GM21381 (cell line): Measurements from ENCODE around the gene MAP3K13.
"Not testable (repeated sequence)": the region's sequence is repeated elsewhere in the genome, so short reads cannot be mapped to it uniquely, and the experiment has no call there.

Experiments used
- ATAC-seq: cut with Tn5 transposase; IDR thresholded peaks from one replicate; pipeline ENCODE4 v1.9.1; 2021; ENCODE audit warnings: mild to moderate bottlenecking, moderate library complexity; ENCODE audit not compliant: unreplicated experiment

The MAP3K13 gene

GRCh38 chr3:185442031-185442430, 79.1 kb downstream of the MAP3K13 start:
- ATAC-seq: no peak

GRCh38 chr3:185444329-185444728, 81.4 kb downstream of the MAP3K13 start:
- ATAC-seq: no peak

DNA sequence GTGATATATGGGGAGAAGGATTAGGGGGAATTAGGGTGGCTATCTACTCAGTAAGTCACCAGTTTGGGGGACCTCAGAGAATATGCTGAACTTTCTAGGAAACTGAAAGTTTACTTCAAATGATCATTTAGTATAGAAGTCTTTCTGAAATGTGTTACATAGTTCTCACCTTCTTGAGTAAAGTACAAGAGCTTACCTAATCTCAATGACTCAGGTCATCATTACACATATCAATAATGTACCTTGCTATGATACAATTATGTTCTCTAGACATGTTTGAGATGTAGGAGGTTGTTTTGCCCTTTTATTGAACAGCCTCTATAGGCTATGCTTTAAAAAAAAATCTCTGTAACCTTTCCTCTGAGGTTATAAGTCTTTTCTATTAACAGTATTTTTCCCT, 85.2 kb downstream of the MAP3K13 start:
- no peak for ATAC-seq

- not testable (repeated sequence) for ATAC-seq
These were observed 88.5 kb downstream of the MAP3K13 start for GRCh38 chr3:185451432-185451831.

DNA sequence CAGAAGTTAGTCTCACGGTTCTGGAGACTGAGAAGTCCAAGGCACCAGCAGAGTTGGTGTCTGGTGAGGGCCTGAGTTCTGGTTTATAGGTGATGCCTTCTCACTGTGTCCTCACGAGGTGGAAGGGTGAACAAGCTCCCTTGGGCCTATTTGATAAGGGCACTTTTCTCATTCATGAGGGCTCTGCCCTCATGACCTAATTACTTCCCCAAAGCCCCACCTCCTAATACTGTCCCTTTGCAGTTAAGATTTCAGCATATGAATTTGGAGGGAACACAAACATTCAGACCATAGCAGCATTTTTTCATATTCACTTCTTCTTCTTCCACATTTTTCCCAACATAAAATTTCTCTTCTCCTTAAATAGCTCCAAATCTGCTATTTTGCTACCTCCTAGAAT, 94.4 kb downstream of the MAP3K13 start:
- no peak for ATAC-seq

DNA sequence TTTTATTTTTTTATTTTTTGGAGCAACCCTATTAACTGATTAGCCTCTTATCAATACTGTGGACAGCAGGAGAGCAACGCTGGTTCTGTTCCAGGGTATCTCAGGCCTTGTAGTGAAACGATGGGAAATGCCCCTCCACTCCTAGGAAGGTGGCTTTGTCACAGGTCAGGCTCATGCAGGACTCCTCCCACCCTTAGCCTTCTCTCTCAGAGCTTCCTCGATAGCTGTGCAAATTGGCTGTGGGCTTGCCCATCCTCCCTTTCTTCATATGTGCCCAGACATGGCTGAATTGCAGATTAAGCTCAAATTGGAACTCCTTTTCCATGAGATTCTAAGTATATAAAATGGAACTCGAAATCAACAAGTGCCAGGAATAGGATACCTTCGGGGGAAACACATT, 97.4 kb downstream of the MAP3K13 start:
- ATAC-seq: no peak

DNA sequence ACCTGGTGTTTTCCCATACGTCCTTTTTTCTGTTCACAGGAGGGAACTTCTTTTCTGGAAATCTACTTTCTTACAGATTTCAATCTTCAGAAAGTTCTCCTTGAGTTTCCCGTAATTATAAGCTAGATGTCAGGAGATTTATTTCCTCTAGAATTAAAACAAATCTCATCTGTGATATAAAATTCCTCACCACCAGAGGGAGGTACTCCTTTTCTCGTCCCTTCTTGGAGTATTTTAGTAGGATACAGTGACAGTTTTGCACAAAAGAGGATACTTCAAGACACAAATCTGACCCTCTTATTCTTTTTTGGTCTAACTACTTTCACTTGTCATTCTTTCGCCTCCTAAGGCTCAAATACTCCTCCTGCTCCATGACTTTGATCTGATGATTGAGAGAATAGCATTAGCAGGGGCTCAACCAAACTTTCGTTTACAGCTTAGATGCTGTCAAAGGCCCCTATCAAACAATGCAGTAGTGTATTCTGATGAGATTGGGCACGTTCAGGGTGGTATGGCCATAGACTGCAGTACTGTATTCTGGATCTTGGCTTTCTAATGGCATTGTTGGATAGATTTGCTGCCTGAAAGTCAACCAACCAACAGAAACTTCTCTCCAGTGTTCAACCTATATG, 97.9 kb downstream of the MAP3K13 start:
- no peak for ATAC-seq

DNA sequence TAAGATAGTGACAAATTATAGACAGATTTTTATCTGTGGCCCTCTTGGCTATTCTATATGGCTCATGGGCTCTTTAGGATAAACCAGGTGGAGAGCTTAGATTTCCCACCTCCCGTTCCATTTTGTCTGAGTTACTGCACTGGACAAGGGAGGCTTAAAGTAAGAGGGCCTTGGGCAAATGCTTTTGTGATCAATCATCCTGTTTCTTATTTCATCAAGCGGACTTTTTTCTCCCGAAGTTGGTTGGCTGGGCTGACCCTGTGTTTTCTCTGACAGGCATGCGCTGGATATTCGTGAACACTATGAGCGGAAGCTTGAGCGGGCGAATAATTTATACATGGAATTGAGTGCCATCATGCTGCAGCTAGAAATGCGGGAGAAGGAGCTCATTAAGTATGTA, 102.5 kb downstream of the MAP3K13 start:
- ATAC-seq: no peak

GRCh38 chr3:185466123-185466522, 103.2 kb downstream of the MAP3K13 start:
- ATAC-seq: not testable (repeated sequence)

- ATAC-seq: no peak
These were observed 106.6 kb downstream of the MAP3K13 start for GRCh38 chr3:185469542-185469941.

- no peak for ATAC-seq
These were observed 107.4 kb downstream of the MAP3K13 start for GRCh38 chr3:185470323-185470722.

GRCh38 chr3:185473290-185473815, 110.4 kb downstream of the MAP3K13 start:
- no peak for ATAC-seq

- ATAC-seq: not testable (repeated sequence)
These were observed 112.0 kb downstream of the MAP3K13 start for GRCh38 chr3:185474922-185475321.

DNA sequence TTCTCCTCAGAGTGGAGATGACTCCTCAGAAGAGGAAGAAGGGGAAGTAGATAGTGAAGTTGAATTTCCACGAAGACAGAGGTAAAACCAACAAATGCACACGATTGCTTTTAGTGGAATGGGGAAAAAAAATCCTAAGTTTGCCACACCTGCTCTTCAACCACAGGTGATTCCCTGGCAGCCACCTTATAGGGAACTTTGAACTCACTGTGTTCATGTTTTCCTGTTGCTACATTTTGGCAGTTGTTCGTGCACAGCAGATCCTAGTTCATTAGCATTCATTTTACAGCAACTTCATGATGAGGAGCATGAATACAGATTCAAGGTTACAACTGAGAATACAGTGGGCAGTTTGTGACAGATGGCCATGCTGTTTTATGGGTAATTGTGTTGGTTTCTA, 114.4 kb downstream of the MAP3K13 start:
- no peak for ATAC-seq

DNA sequence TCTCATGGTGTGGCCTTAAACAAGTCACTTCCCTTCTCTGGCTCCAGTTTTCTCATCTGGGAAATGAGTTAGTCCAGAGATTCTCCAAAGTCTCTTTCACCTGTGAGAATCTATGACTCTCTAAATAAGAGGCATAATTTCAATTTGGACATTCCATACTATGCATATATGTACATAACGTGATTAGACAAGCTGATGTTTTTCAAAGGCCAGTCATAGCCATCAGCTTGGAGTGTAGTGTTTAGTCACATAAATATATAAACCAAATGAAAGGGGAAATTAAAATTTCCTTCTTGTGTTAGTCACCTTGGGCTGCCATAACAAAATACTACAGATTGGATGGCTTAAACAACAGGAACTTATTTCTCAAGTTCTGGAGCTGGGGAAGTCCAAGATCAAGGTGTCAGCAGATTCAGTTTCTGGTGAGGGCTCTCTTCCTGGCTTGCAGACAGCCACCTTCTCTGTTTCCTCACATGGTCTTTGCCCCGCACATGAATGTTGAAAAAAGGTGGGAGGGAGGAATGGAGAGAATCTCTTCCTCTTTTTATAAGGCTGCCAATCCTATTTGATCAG, 116.5 kb downstream of the MAP3K13 start:
- no peak for ATAC-seq

DNA sequence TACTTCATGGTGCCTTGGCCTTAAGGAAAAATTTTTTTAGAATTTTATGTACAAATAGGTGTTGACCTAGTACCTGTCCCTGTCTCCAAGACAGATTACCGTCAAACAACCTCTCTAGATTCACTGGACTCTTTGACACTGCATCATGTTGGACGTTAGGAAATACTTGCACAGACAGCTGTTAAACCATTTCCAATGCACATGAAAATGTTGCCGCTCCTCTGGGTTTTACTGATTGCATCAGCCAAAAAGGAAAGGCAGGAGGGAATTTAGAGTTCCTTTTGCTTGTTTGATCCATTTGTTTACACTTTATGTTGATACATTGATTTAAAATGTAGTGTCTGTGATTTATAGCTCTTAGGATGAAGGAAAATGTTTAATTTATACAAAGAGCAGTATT, 121.4 kb downstream of the MAP3K13 start:
- ATAC-seq: no peak

DNA sequence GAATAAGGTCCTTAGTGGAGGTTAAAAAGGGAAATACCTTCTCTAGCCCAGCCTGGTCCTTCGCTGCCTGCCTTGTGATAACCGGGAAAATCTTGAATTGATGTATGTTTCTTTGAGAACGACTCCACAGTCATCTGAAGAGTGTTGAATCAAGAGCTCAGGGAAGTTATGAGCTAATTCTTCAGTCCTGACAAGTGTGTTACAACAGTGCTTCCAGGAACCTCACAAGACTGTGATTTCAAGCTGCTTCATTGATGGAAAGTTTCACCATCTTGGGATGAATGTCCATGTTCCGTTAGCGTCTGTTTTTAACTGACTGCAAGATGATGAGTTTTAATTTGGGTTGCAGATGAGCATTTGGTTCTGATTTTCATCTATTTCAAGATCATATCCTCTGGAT, 123.5 kb downstream of the MAP3K13 start:
- no peak for ATAC-seq

- no peak for ATAC-seq
These were observed 125.5 kb downstream of the MAP3K13 start for GRCh38 chr3:185488465-185488864.

DNA sequence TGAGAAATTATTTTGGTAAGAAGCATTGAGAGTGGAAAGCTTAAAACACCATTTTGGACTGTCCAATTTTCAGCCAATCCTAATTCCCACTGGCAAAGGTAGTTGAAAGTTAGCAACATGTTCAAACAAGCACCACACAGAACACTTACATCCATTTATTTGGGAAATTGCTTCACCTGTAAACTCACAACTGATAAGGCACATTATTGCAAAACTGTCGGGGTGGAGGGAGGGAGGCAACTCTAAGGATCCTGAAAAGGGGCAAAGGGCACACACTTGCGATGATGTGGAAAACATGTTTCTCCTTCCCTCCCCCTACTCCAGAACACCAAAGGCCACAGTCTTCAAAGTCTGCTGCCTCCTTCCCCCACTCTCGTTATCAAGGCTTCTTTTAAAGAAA, 126.5 kb downstream of the MAP3K13 start:
- no peak for ATAC-seq

- ATAC-seq: no peak
These were observed 127.3 kb downstream of the MAP3K13 start for GRCh38 chr3:185490241-185490640.

- peak; percentile 96 for ATAC-seq
These were observed 135.8 kb downstream of the MAP3K13 start, which contains the start of gene TMEM41A for GRCh38 chr3:185498503-185499396. TMEM41A (minus strand) TSS chr3:185499035; CDS start chr3:185498961, 74 bp downstream.

DNA sequence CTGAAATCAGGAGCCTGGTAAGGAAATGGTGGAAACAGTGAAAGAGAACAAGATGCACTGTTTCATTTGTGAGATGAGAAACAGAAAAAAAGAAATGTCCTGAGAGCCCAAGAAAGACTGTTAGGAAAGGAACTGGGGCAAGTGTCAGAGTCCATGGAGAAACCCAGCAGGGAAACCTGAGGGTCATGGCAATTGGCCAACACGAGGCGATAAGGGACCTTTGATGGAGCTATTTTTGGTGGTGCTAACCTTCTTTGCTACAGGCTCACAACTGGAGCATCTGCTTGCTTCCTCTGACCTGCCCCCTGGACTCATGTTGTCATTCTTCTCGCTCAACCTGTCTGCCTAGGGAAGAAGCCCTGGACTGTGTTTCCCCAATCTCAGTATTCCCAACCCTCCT, 140.1 kb downstream of the MAP3K13 start:
- ATAC-seq: no peak
